Spleen (tissue), 7 donors: ENCODE measurements around the gene PCNX4.

Experiments
- POLR2A ChIP-seq, 3 donors: fragments of 450-650 bp; IDR thresholded peaks; one replicate each; pipeline ENCODE4 v1.5.1; 2017; ENCODE audit warnings: antibody characterized with exemption in 3 of 3, mild to moderate bottlenecking in 1 of 3
- POLR2AphosphoS5 ChIP-seq, 3 donors: sonication (generic); formaldehyde crosslinking; IDR thresholded peaks; one replicate each; pipeline ENCODE4 v1.5.1; 2017; ENCODE audit warnings: antibody characterized with exemption in 3 of 3
- TF ChIP-seq, protein P1 (sequence below), 11 experiments: fragments of 200-600 bp in 7 of 11; fragments of 450-650 bp in 4 of 11; sonication (generic) in 4 of 11; IDR thresholded peaks in 8 of 11; conservative IDR thresholded peaks in 3 of 11; 1 replicate in 7 of 11; 2 replicates in 4 of 11; pipeline versions ENCODE4 v1.4.0 to v1.8.0; 2016 to 2021; ENCODE audit warnings: antibody characterized with exemption in 11 of 11, inconsistent platforms in 4 of 11, mild to moderate bottlenecking in 1 of 11
- donor health status: DM: no; HTN: no; CAD: no; lungs with moderate emphysema.
- donor health status: DM: no; HTN: no; CAD: no.
- donor health status: DM: no; HTN: no; CAD: no.

DNA sequence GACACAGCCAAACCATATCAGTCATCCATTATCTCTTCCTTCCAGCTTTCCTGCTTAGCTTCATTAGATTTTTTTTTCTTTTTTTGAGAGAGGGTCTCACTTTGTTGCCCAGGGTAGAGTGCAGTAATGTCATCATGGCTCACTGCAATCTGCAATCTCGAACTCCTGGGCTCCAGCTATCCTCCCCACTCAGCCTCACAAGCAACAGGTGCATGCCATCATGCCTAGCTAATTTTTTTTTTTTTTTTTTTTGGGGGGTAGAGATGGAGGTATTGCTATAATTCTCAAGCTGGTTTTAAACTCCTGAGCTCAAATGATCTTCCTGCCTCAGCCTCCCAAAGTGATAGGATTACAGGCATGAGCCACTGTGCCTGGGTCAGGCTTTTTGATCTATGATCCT, 119.0 kb downstream of the PCNX4 start:
- TF ChIP-seq, protein P1, sequence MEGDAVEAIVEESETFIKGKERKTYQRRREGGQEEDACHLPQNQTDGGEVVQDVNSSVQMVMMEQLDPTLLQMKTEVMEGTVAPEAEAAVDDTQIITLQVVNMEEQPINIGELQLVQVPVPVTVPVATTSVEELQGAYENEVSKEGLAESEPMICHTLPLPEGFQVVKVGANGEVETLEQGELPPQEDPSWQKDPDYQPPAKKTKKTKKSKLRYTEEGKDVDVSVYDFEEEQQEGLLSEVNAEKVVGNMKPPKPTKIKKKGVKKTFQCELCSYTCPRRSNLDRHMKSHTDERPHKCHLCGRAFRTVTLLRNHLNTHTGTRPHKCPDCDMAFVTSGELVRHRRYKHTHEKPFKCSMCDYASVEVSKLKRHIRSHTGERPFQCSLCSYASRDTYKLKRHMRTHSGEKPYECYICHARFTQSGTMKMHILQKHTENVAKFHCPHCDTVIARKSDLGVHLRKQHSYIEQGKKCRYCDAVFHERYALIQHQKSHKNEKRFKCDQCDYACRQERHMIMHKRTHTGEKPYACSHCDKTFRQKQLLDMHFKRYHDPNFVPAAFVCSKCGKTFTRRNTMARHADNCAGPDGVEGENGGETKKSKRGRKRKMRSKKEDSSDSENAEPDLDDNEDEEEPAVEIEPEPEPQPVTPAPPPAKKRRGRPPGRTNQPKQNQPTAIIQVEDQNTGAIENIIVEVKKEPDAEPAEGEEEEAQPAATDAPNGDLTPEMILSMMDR (IDR thresholded peaks at IDR 0.05 in 8 of 11, conservative IDR thresholded peaks at IDR 0.05 in 3 of 11): no peak
- TF ChIP-seq POLR2A (IDR thresholded peaks at IDR 0.05) (no peak), POLR2AphosphoS5 (IDR thresholded peaks at IDR 0.05) (no peak)
